WTC11 (cell line): Measurements from ENCODE around the gene ATOX1. TPM values are rescaled to one million over a fixed set of nuclear protein-coding genes. Genes with fewer than 3 reads are reported as not detected.

Experiments used
- ATAC-seq: fragments of 200-7000 bp; cut with Tn5 transposase; 2 replicates; pipeline ENCODE4 v1.10.0; 2021; ENCODE audit warnings: mild to moderate bottlenecking, moderate library complexity
- CTCF ChIA-PET: fragments of 300-600 bp; sonication (Branson Sonifier 250); formaldehyde crosslinking; loops from one replicate; lab custom pipeline; 2021; ENCODE audit warnings: antibody characterized with exemption; lab: Charles Lee
- POLR2A ChIA-PET: fragments of 350-600 bp; sonication (Branson Sonifier 250); formaldehyde crosslinking; loops from one replicate; lab custom pipeline; 2021; ENCODE audit warnings: antibody characterized with exemption; lab: Charles Lee
- DNase-seq: peaks from one replicate; pipeline ENCODE4 v3.0.0; 2021; ENCODE audit warnings: low spot score
- H3K27ac Mint-ChIP-seq: 2 replicates; pipeline ENCODE4 v1.8.0; 2021; ENCODE audit warnings: mixed read lengths
- H3K27me3 Mint-ChIP-seq: 2 replicates; pipeline ENCODE4 v1.8.0; 2021; ENCODE audit warnings: low read depth, mild to moderate bottlenecking, moderate library complexity, mixed read lengths
- H3K36me3 Mint-ChIP-seq: 2 replicates; pipeline ENCODE4 v1.8.0; 2021; ENCODE audit warnings: mixed read lengths
- H3K4me1 Mint-ChIP-seq: 2 replicates; pipeline ENCODE4 v1.8.0; 2022; ENCODE audit warnings: mixed read lengths
- H3K4me3 Mint-ChIP-seq: 2 replicates; pipeline ENCODE4 v1.8.0; 2021; ENCODE audit warnings: mild to moderate bottlenecking, moderate library complexity, mixed read lengths
- H3K9me3 Mint-ChIP-seq: 2 replicates; pipeline ENCODE4 v1.8.0; 2021; ENCODE audit warnings: mixed read lengths
- ATF6 ChIP-seq: sonication (generic); formaldehyde crosslinking; IDR thresholded peaks from 2 replicates; pipeline ENCODE4 v1.8.1; 2023; ENCODE audit warnings: mild to moderate bottlenecking, missing genetic modification reagents
- FOXJ3 ChIP-seq: sonication (generic); formaldehyde crosslinking; IDR thresholded peaks from 2 replicates; pipeline ENCODE4 v1.9.0; 2021; ENCODE audit warnings: missing genetic modification reagents, mild to moderate bottlenecking, borderline replicate concordance
- GABPB1 ChIP-seq: sonication (generic); formaldehyde crosslinking; IDR thresholded peaks from 2 replicates; pipeline ENCODE4 v1.8.1; 2023; ENCODE audit warnings: mild to moderate bottlenecking, missing genetic modification reagents
- JUN ChIP-seq: sonication (generic); formaldehyde crosslinking; IDR thresholded peaks from 2 replicates; pipeline ENCODE4 v1.8.0; 2023; ENCODE audit warnings: mild to moderate bottlenecking, missing genetic modification reagents
- RELA ChIP-seq: sonication (generic); formaldehyde crosslinking; IDR thresholded peaks from 2 replicates; pipeline ENCODE4 v1.8.1; 2022; ENCODE audit warnings: missing genetic modification reagents, mild to moderate bottlenecking, borderline replicate concordance
- RORB ChIP-seq: fragments of 250-450 bp; sonication (Bioruptor Pico); IDR thresholded peaks from 2 replicates; pipeline ENCODE4 v1.9.0; 2021; ENCODE audit warnings: mild to moderate bottlenecking
- SMAD4 ChIP-seq: sonication (generic); formaldehyde crosslinking; IDR thresholded peaks from 2 replicates; pipeline ENCODE4 v1.8.0; 2022; ENCODE audit warnings: mild to moderate bottlenecking, missing genetic modification reagents
- SP1 ChIP-seq: sonication (generic); formaldehyde crosslinking; conservative IDR thresholded peaks from 2 replicates; pipeline ENCODE4 v1.8.1; 2022; ENCODE audit warnings: missing genetic modification reagents
- TCF7 ChIP-seq: sonication (generic); formaldehyde crosslinking; IDR thresholded peaks from 2 replicates; pipeline ENCODE4 v1.8.0; 2022; ENCODE audit warnings: mild to moderate bottlenecking, low read depth, missing genetic modification reagents, moderate library complexity
- TEAD4 ChIP-seq: sonication (generic); formaldehyde crosslinking; IDR thresholded peaks from 2 replicates; pipeline ENCODE4 v1.8.0; 2022; ENCODE audit warnings: mild to moderate bottlenecking, missing genetic modification reagents
- ZNF138 ChIP-seq: sonication (generic); formaldehyde crosslinking; conservative IDR thresholded peaks from 2 replicates; pipeline ENCODE4 v1.8.1; 2022; ENCODE audit warnings: mild to moderate bottlenecking, moderate library complexity, missing genetic modification reagents
- ZNF219 ChIP-seq: sonication (generic); formaldehyde crosslinking; IDR thresholded peaks from 2 replicates; pipeline ENCODE4 v1.8.0; 2023; ENCODE audit warnings: missing genetic modification reagents, mild to moderate bottlenecking, borderline replicate concordance
- ZNF423 ChIP-seq: fragments of 250-450 bp; sonication (Bioruptor Pico); IDR thresholded peaks from 2 replicates; pipeline ENCODE4 v2.1.2; 2022; ENCODE audit warnings: mild to moderate bottlenecking, moderate library complexity
- ZNF532 ChIP-seq: fragments of 250-450 bp; sonication (Bioruptor Pico); IDR thresholded peaks from 2 replicates; pipeline ENCODE4 v1.9.0; 2021; ENCODE audit warnings: mild to moderate bottlenecking, borderline replicate concordance
- total RNA-seq: library from RNA; stranded (reverse); gene quantifications from 3 replicates; pipeline ENCODE4 v1.2.3, GENCODE V29; 2021
- TF ChIP-seq, protein P1 (sequence below): sonication (generic); formaldehyde crosslinking; conservative IDR thresholded peaks from 2 replicates; pipeline ENCODE4 v1.8.1; 2023; ENCODE audit warnings: mild to moderate bottlenecking, low read depth, missing genetic modification reagents, moderate library complexity
- TF ChIP-seq, protein P2 (sequence below): sonication (generic); formaldehyde crosslinking; IDR thresholded peaks from 2 replicates; pipeline ENCODE4 v1.8.1; 2022; ENCODE audit warnings: missing genetic modification reagents, borderline replicate concordance

ATOX1 gene
- total RNA-seq, 1 experiment from 2014 or later: 76.4 TPM

DNA sequence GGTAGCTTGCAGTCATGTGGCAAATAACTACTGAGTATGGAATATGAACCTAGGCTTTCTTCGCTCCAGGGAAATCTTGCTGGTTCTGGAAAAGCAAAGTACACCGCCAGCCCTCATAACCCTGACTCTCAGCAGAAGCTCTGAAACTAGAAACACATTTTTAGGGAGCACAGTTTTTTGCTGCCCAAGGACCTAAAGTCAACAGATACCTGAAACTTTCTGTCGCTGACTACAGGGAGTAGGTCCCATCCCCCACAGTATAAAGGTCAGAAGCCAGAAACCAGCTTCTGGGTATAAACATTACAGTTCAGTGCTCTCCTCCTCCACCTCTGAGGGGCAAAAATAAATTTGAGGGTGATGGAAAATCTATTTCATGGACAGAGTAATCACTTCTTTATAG, 3.0 kb downstream of the ATOX1 start:
- Mint-ChIP-seq H3K36me3 (peaks cover 10% of the 10 kb centered on the region), H3K4me3 (0 out of 2 replicates have a peak overlapping the region, but pooled peaks have one; percentile 10), H3K4me1 (peaks cover 39% of the 10 kb centered on the region), H3K9me3 (no peaks in the 10 kb centered on the region), H3K27me3 (no peaks in the 10 kb centered on the region), H3K27ac (peak overlapping the region; percentile 63)
- ChIA-PET CTCF (interaction anchor here (0.7 to 4.7 kb wide), 5 partner anchors 13 to 136 kb away, joined by 3 to 28 read pairs (median 4); partner anchors contain the start of gene G3BP1), POLR2A (interaction anchor here (0.6 to 1.3 kb wide), 2 partner anchors 16 to 39 kb away, joined by 3 to 4 read pairs; partner anchors contain the start of gene G3BP1)
- DNase-seq: no peak
- ATAC-seq: no peak
- TF ChIP-seq FOXJ3 (no peak), SP1 (CRISPR knock-in tag) (no peak), ZNF532 (no peak), ZNF219 (no peak), ZNF138 (CRISPR knock-in tag) (no peak), RORB (CRISPR knock-in tag) (no peak), TCF7 (CRISPR knock-in tag) (no peak), JUN (CRISPR knock-in tag) (no peak), SMAD4 (CRISPR knock-in tag) (no peak), GABPB1 (CRISPR knock-in tag) (no peak), TEAD4 (CRISPR knock-in tag) (no peak)
- TF ChIP-seq, protein P1, sequence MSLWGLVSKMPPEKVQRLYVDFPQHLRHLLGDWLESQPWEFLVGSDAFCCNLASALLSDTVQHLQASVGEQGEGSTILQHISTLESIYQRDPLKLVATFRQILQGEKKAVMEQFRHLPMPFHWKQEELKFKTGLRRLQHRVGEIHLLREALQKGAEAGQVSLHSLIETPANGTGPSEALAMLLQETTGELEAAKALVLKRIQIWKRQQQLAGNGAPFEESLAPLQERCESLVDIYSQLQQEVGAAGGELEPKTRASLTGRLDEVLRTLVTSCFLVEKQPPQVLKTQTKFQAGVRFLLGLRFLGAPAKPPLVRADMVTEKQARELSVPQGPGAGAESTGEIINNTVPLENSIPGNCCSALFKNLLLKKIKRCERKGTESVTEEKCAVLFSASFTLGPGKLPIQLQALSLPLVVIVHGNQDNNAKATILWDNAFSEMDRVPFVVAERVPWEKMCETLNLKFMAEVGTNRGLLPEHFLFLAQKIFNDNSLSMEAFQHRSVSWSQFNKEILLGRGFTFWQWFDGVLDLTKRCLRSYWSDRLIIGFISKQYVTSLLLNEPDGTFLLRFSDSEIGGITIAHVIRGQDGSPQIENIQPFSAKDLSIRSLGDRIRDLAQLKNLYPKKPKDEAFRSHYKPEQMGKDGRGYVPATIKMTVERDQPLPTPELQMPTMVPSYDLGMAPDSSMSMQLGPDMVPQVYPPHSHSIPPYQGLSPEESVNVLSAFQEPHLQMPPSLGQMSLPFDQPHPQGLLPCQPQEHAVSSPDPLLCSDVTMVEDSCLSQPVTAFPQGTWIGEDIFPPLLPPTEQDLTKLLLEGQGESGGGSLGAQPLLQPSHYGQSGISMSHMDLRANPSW: no peak

- H3K27me3 Mint-ChIP-seq: no peaks in the 10 kb centered on the region
Observed at GRCh38 chr5:151751593-151751992, 6.8 kb downstream of the ATOX1 start.

More at GRCh38 chr5:151751593-151751992, 6.8 kb downstream of the ATOX1 start:
- ChIA-PET POLR2A (interaction anchor here (0.7 kb wide), 1 partner anchor 140 kb away, joined by 3 read pairs; no protein-coding TSS in a partner anchor), CTCF (interaction anchor here (1.0 to 1.6 kb wide), 2 partner anchors 11 to 228 kb away, joined by 3 to 6 read pairs; no protein-coding TSS in a partner anchor)
- 0 out of 2 replicates have a peak overlapping the region, but pooled peaks have one; percentile 45 for H3K27ac Mint-ChIP-seq
- no peak overlapping the region for H3K4me3 Mint-ChIP-seq
- no peaks in the 10 kb centered on the region for H3K9me3 Mint-ChIP-seq
- peaks cover 15% of the 10 kb centered on the region for H3K4me1 Mint-ChIP-seq
- ATAC-seq: no peak
- H3K36me3 Mint-ChIP-seq: peaks cover 10% of the 10 kb centered on the region
- TF ChIP-seq, protein P2, sequence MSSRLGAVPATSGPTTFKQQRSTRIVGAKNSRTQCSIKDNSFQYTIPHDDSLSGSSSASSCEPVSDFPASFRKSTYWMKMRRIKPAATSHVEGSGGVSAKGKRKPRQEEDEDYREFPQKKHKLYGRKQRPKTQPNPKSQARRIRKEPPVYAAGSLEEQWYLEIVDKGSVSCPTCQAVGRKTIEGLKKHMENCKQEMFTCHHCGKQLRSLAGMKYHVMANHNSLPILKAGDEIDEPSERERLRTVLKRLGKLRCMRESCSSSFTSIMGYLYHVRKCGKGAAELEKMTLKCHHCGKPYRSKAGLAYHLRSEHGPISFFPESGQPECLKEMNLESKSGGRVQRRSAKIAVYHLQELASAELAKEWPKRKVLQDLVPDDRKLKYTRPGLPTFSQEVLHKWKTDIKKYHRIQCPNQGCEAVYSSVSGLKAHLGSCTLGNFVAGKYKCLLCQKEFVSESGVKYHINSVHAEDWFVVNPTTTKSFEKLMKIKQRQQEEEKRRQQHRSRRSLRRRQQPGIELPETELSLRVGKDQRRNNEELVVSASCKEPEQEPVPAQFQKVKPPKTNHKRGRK (CRISPR knock-in tag): no peak
- TF ChIP-seq ATF6 (CRISPR knock-in tag) (no peak), RORB (CRISPR knock-in tag) (no peak), RELA (CRISPR knock-in tag) (no peak), ZNF423 (no peak)
- no peak for DNase-seq
